B cell (primary cell): ENCODE results near the gene CTNNA2.

Experiments used
- CTCF ChIP-seq: fragments of 200-600 bp; IDR thresholded peaks from one replicate; pipeline ENCODE4 v1.8.0; 2022; ENCODE audit warnings: antibody characterized with exemption, mild to moderate bottlenecking
- EZH2 ChIP-seq: IDR thresholded peaks from 2 replicates; pipeline ENCODE4 v1.6.1; 2012; ENCODE audit warnings: borderline replicate concordance, low read depth, mild to moderate bottlenecking, moderate library complexity, low read length; ENCODE audit not compliant: insufficient read depth, poor library complexity, severe bottlenecking

- TF ChIP-seq CTCF (no peak), EZH2 (no peak)
Measured at GRCh38 chr2:80326214-80326613, 813.4 kb downstream of the CTNNA2 start.
